GM18870 (cell line): ENCODE results near the gene AKR1C4.
"Not testable (repeated sequence)": the region's sequence is repeated elsewhere in the genome, so short reads cannot be mapped to it uniquely, and the experiment has no call there.

Experiments used
- ATAC-seq: cut with Tn5 transposase; IDR thresholded peaks from one replicate; pipeline ENCODE4 v1.9.1; 2021; ENCODE audit warnings: moderate library complexity; ENCODE audit not compliant: unreplicated experiment

The AKR1C4 gene

GRCh38 chr10:5199398-5199797, 2.8 kb downstream of the AKR1C4 start:
- ATAC-seq: no peak

- ATAC-seq: no peak
Measured at GRCh38 chr10:5206799-5207198, 10.2 kb downstream of the AKR1C4 start.

GRCh38 chr10:5209776-5210175, 13.1 kb downstream of the AKR1C4 start:
- ATAC-seq: not testable (repeated sequence)

GRCh38 chr10:5210261-5210660, 13.6 kb downstream of the AKR1C4 start:
- ATAC-seq: not testable (repeated sequence)

GRCh38 chr10:5211696-5212536, 15.3 kb downstream of the AKR1C4 start:
- ATAC-seq: no peak

- no peak for ATAC-seq
Measured at GRCh38 chr10:5216801-5217200, 20.2 kb downstream of the AKR1C4 start.

GRCh38 chr10:5219262-5219661, 22.6 kb downstream of the AKR1C4 start:
- ATAC-seq: no peak

GRCh38 chr10:5222942-5223341, 26.3 kb downstream of the AKR1C4 start:
- ATAC-seq: not testable (repeated sequence)

- ATAC-seq: no peak
Measured at GRCh38 chr10:5229019-5229418, 32.4 kb downstream of the AKR1C4 start.

GRCh38 chr10:5233324-5233723, 36.7 kb downstream of the AKR1C4 start:
- no peak for ATAC-seq

- ATAC-seq: no peak
Measured at GRCh38 chr10:5234106-5234860, 37.6 kb downstream of the AKR1C4 start.

GRCh38 chr10:5237541-5237940, 40.9 kb downstream of the AKR1C4 start:
- not testable (repeated sequence) for ATAC-seq

GRCh38 chr10:5242585-5242984, 45.9 kb downstream of the AKR1C4 start:
- ATAC-seq: no peak

GRCh38 chr10:5243521-5243987, 46.9 kb downstream of the AKR1C4 start:
- no peak for ATAC-seq

- no peak for ATAC-seq
Measured at GRCh38 chr10:5252177-5253037, 55.8 kb downstream of the AKR1C4 start.

- ATAC-seq: no peak
Measured at GRCh38 chr10:5254488-5254887, 57.9 kb downstream of the AKR1C4 start.

GRCh38 chr10:5257768-5258167, 61.1 kb downstream of the AKR1C4 start:
- ATAC-seq: not testable (repeated sequence)

GRCh38 chr10:5259132-5259951, 62.7 kb downstream of the AKR1C4 start:
- ATAC-seq: no peak

- no peak for ATAC-seq
Measured at GRCh38 chr10:5259952-5260578, 63.4 kb downstream of the AKR1C4 start.

GRCh38 chr10:5260828-5261227, 64.2 kb downstream of the AKR1C4 start:
- ATAC-seq: no peak
